Measurements from ENCODE around the gene RSPO1.

The RSPO1 gene

DNA sequence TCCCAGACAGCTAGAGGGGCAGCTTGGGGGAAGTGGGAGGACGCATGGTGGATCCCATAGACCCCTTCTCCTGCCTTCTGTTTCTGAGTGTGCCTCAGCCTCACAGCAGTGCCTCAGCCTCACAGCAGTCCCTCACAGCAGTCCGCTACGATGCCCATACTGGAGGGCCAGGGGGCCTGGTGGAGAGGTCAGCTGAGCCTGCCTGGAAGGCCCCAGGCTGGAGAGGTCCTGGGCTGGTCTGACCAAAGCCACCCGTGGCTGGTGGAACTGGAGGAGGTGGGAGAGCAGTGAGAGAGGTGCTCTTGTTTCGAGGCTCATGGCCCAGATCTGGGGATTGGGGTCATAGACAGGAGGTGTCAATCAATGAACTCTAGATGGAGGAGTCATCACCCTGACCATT lies 16.0 kb upstream of the RSPO1 start:
- H3K27me3 Mint-ChIP-seq: peaks cover 4 to 32% of the 10 kb centered on the region in 2 donors
- H3K4me1 Mint-ChIP-seq (ENCODE audit: low read depth in 2 of 2): peaks cover 0 to 2% of the 10 kb centered on the region in 2 donors
- no peak for ATAC-seq (replicated peaks)
- DNase-seq: no peak
- H3K27ac Mint-ChIP-seq: no peak overlapping the region
- H3K4me3 Mint-ChIP-seq: no peak overlapping the region
- no peaks in the 10 kb centered on the region for H3K9me3 Mint-ChIP-seq
- no peaks in the 10 kb centered on the region for H3K36me3 Mint-ChIP-seq (ENCODE audit: insufficient read depth)

GRCh38 chr1:37650173-37650572 lies 15.5 kb upstream of the RSPO1 start:
- H3K36me3 Mint-ChIP-seq (ENCODE audit: insufficient read depth): no peaks in the 10 kb centered on the region
- no peak for ATAC-seq (replicated peaks)
- no peak overlapping the region for H3K27ac Mint-ChIP-seq
- no peaks in the 10 kb centered on the region for H3K9me3 Mint-ChIP-seq
- DNase-seq: no peak
- peaks cover 0 to 2% of the 10 kb centered on the region in 2 donors for H3K4me1 Mint-ChIP-seq (ENCODE audit: low read depth in 2 of 2)
- no peak overlapping the region for H3K4me3 Mint-ChIP-seq
- H3K27me3 Mint-ChIP-seq: peaks cover 4 to 32% of the 10 kb centered on the region in 2 donors

- Mint-ChIP-seq H3K27me3 (peaks cover 18 to 47% of the 10 kb centered on the region in 2 donors), H3K4me1 (ENCODE audit: low read depth in 2 of 2) (peaks cover 0 to 2% of the 10 kb centered on the region in 2 donors), H3K27ac (no peak overlapping the region), H3K9me3 (no peaks in the 10 kb centered on the region), H3K4me3 (no peak overlapping the region), H3K36me3 (ENCODE audit: insufficient read depth) (no peaks in the 10 kb centered on the region)
- DNase-seq (no peak), ATAC-seq (replicated peaks) (no peak)
These were observed 12.6 kb upstream of the RSPO1 start for GRCh38 chr1:37647281-37647680.

DNA sequence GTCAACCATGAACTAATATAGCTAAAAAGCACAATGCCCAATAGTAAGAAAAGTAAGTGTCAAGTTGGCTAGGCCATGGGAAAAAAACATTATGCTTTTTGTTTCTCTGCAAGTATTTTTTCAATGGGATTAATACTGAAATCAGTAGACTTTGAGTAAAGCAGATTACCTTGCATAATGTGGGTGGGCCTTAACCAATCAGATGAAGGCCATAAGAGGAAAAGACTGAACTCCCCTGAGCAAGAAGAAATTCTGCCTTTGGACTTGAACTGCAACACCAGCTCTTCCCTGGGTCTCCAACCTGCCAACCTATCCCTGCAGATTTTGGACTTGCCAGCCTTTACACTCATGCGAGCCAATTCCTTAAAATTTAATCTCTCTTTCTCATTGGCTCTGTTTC lies 6.4 kb upstream of the RSPO1 start:
- no peaks in the 10 kb centered on the region for H3K4me1 Mint-ChIP-seq (ENCODE audit: low read depth in 2 of 2)
- peaks cover 3% of the 10 kb centered on the region for H3K36me3 Mint-ChIP-seq (ENCODE audit: insufficient read depth)
- DNase-seq (no peak), ATAC-seq (replicated peaks) (no peak)
- peaks cover 27 to 29% of the 10 kb centered on the region in 2 donors for H3K27me3 Mint-ChIP-seq
- H3K4me3 Mint-ChIP-seq: no peak overlapping the region
- H3K27ac Mint-ChIP-seq: no peak overlapping the region
- H3K9me3 Mint-ChIP-seq: no peaks in the 10 kb centered on the region

GRCh38 chr1:37636435-37636834 lies 1.7 kb upstream of the RSPO1 start:
- no peak for ATAC-seq (replicated peaks)
- Mint-ChIP-seq H3K27ac (no peak overlapping the region), H3K4me3 (no peak overlapping the region), H3K9me3 (no peaks in the 10 kb centered on the region), H3K27me3 (peaks cover 50 to 59% of the 10 kb centered on the region in 2 donors), H3K36me3 (ENCODE audit: insufficient read depth) (peaks cover 3% of the 10 kb centered on the region), H3K4me1 (ENCODE audit: low read depth in 2 of 2) (peaks cover 8 to 12% of the 10 kb centered on the region in 2 donors)
- DNase-seq: no peak

GRCh38 chr1:37634992-37635902 lies 555 bp upstream of the RSPO1 start:
- Mint-ChIP-seq H3K27ac (no peak overlapping the region), H3K9me3 (no peaks in the 10 kb centered on the region), H3K36me3 (ENCODE audit: insufficient read depth) (peaks cover 3% of the 10 kb centered on the region), H3K4me1 (ENCODE audit: low read depth in 2 of 2) (peaks cover 8 to 14% of the 10 kb centered on the region in 2 donors), H3K4me3 (peak overlapping the region; percentile 40 to 51), H3K27me3 (peaks cover 62 to 71% of the 10 kb centered on the region in 2 donors)
- ATAC-seq (replicated peaks) (no peak), DNase-seq (no peak)

DNA sequence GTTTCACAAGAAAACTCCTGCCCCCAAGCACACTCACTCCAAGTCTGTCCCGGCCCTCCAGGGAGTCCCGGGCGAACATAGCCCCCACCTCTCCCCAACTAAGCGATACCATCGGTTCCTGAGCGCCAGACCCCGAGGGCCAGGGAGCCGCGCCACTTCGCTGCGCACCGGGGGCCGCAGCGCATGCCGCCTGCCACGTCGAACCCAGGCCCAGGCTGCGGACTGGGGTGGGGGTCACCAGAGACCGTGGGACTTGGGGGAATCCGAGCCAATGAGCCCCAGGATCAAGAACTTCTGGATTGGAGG lies 801 bp downstream of the RSPO1 start:
- Mint-ChIP-seq H3K36me3 (ENCODE audit: insufficient read depth) (peaks cover 3% of the 10 kb centered on the region), H3K4me3 (no peak overlapping the region), H3K27ac (no peak overlapping the region), H3K27me3 (peaks cover 74 to 84% of the 10 kb centered on the region in 2 donors), H3K4me1 (ENCODE audit: low read depth in 2 of 2) (peaks cover 8 to 14% of the 10 kb centered on the region in 2 donors), H3K9me3 (no peaks in the 10 kb centered on the region)
- DNase-seq (no peak), ATAC-seq (replicated peaks) (no peak)

DNA sequence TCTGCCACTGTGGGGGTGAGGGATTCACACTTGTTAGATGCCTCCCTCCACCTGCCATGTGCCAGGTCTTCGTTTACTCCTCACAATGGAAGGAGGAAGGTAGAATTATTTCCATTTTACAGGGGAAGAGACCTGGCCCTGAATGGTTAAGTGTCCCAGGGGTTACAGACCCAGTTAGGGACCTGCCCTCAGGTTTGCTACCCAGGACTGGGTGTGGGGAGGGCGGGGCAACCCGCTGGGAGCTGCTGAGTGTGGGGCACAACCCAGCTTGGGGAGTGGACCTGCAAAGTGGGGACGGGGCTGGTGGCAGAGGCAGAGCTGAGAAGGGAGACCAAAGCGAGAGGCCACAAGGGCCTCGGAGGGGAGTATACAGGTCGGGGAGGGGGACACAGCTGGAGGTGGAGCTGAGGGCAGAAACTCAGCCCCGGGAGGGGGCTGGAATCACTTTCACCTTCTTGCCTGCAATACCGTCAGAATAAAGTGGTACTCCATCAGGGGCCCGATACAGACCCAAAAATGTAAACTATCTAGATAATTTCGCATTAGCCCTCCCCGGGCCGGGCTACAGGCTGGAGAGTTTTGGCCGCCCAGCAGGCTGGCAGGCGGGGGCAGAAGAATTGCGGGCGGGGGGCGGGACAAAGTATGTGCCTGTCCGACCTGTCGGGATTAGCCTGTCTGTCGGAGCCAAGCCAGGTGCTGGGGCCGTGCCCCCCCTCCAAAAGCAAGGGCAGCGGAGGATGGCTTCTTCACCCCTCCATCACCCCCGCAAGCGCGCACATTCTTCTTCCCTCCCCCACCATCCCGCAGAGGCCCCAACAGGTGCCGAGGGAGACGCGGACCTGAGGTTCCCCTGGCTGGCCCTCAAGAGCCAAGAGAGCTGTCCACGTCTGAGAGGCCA lies 1.4 kb downstream of the RSPO1 start:
- no peak for ATAC-seq (replicated peaks)
- DNase-seq: no peak
- Mint-ChIP-seq H3K27me3 (peaks cover 80 to 90% of the 10 kb centered on the region in 2 donors), H3K27ac (no peak overlapping the region), H3K4me3 (peak overlapping the region; percentile 21 to 52), H3K36me3 (ENCODE audit: insufficient read depth) (peaks cover 2% of the 10 kb centered on the region), H3K4me1 (ENCODE audit: low read depth in 2 of 2) (peaks cover 8 to 14% of the 10 kb centered on the region in 2 donors), H3K9me3 (no peaks in the 10 kb centered on the region)

- Mint-ChIP-seq H3K9me3 (no peaks in the 10 kb centered on the region), H3K27me3 (peaks cover 89 to 99% of the 10 kb centered on the region in 2 donors), H3K36me3 (ENCODE audit: insufficient read depth) (no peaks in the 10 kb centered on the region), H3K4me1 (ENCODE audit: low read depth in 2 of 2) (peaks cover 8 to 14% of the 10 kb centered on the region in 2 donors), H3K27ac (no peak overlapping the region), H3K4me3 (no peak overlapping the region)
- no peak for ATAC-seq (replicated peaks)
- DNase-seq: no peak
These were observed 3.7 kb downstream of the RSPO1 start for GRCh38 chr1:37631036-37631435.

- Mint-ChIP-seq H3K9me3 (no peaks in the 10 kb centered on the region), H3K4me3 (no peak overlapping the region), H3K27ac (no peak overlapping the region), H3K36me3 (ENCODE audit: insufficient read depth) (no peaks in the 10 kb centered on the region), H3K4me1 (ENCODE audit: low read depth in 2 of 2) (peaks cover 8 to 14% of the 10 kb centered on the region in 2 donors), H3K27me3 (peaks cover 88 to 99% of the 10 kb centered on the region in 2 donors)
- no peak for ATAC-seq (replicated peaks)
- DNase-seq: no peak
These were observed 4.2 kb downstream of the RSPO1 start for GRCh38 chr1:37630426-37631028.

- Mint-ChIP-seq H3K9me3 (no peaks in the 10 kb centered on the region), H3K27ac (no peak overlapping the region), H3K4me1 (ENCODE audit: low read depth in 2 of 2) (peaks cover 5 to 9% of the 10 kb centered on the region in 2 donors), H3K27me3 (peaks cover 87 to 99% of the 10 kb centered on the region in 2 donors), H3K4me3 (no peak overlapping the region), H3K36me3 (ENCODE audit: insufficient read depth) (no peaks in the 10 kb centered on the region)
- DNase-seq (no peak), ATAC-seq (replicated peaks) (no peak)
These were observed 4.8 kb downstream of the RSPO1 start for GRCh38 chr1:37629726-37630425.

DNA sequence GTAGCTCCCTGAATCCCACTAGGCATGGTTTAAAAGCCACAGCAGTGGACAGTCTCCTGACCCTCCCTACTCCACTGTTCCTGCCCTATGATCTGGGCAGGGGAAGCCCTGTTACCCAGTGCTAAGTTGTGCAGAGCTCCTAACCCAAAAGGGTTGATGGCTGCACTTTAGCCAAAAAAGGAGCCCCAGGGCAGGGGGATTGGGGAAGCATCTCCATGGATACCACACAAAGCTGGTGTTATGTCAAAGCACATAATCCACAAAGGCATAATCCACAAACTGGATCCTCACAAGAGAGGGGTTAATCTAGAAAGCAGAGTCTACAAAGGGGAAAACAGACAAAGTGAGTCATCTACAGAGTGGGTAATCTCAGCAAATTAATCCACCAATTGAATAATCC lies 5.7 kb downstream of the RSPO1 start:
- Mint-ChIP-seq H3K9me3 (no peaks in the 10 kb centered on the region), H3K27me3 (peaks cover 89 to 100% of the 10 kb centered on the region in 2 donors), H3K36me3 (ENCODE audit: insufficient read depth) (no peaks in the 10 kb centered on the region), H3K4me1 (ENCODE audit: low read depth in 2 of 2) (peaks cover 5 to 8% of the 10 kb centered on the region in 2 donors), H3K4me3 (no peak overlapping the region), H3K27ac (no peak overlapping the region)
- DNase-seq (no peak), ATAC-seq (replicated peaks) (no peak)

- Mint-ChIP-seq H3K9me3 (no peaks in the 10 kb centered on the region), H3K4me3 (no peak overlapping the region), H3K4me1 (ENCODE audit: low read depth in 2 of 2) (peaks cover 5 to 6% of the 10 kb centered on the region in 2 donors), H3K27ac (no peak overlapping the region), H3K36me3 (ENCODE audit: insufficient read depth) (no peaks in the 10 kb centered on the region), H3K27me3 (peaks cover 81 to 91% of the 10 kb centered on the region in 2 donors)
- DNase-seq (no peak), ATAC-seq (replicated peaks) (no peak)
These were observed 6.6 kb downstream of the RSPO1 start for GRCh38 chr1:37628026-37628556.

All from effector memory CD8-positive, alpha-beta T cell (primary cell).